Measurements from ENCODE around the gene MEOX2.

MEOX2 gene

DNA sequence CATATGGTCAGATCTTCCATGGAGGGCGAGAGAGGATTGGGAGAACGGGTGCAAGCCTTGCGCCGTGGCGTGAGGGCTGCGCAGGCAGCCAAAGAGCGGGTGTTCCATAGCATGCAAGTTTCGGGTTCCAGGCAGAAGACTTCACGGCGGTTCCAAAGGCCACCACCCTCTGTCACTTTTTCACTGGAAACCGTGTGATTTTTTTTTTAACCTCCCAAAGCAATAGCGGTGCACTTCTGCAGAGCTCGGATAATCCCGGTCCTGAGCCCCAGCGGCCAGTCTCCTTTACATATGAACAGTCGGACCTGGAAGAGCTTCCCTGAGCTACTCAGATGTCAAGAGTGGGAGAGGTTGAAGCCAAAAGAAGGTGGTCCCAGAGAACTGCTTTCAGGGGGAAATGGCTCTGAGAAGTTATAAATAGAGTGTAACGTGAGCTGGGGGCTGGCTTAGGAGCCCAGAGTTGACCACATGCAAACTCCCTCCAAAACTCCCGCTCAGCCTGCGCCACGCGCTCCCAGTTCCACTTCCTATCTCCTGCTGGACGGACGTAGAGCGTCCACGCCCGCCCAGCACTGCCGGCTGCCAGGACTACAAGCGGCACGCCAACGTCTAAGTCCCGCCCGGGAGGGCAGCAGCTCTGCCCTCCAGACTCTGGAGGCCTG lies at the start of gene MEOX2:
TSS of gene MEOX2 (minus strand) at position 389 of the 662 bp plus-strand sequence. CDS start at position 108, 281 bp downstream.
- DNase-seq, result no peak

DNA sequence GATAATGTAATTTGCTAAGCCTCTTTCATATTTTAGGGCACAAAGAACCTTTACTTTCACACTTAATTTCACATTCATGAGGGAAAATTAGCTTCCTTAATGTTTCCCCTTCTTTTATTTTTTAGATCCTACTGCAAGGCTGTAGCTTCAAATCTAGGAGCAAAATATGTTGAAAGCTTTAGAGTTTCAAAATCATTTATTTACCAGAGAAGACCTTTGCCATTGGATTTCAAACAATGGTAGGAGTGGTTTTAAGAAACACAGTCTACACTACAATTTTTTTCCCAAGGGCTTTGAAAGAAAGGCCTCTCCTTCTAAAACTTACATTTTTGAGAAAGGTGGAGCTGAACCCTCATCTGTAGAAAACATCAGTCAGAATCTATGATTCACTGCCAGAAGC lies 43.3 kb upstream of the MEOX2 start:
- no peak for DNase-seq

GRCh38 chr7:15725051-15725450 lies 38.6 kb upstream of the MEOX2 start:
- no peak for DNase-seq

DNA sequence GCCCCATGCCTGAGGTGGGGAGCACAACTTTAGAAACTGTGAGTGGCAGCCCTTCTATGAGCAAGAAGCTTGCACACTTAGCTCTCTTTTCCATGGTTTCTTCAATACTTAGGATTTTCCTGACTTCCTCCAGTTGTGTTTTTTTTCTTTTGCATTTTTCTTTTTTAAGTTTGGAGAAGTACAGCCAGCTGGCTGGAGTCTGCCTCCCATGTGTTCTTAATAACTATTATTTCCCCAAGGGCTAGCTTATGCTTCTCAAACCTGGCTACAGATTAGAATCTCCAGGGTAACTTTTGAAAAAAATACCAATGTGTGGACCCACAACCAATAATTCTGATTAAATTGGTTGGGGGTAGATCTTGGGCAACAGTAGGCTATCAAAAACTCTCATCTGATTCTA lies 37.4 kb upstream of the MEOX2 start:
- no peak for DNase-seq

DNA sequence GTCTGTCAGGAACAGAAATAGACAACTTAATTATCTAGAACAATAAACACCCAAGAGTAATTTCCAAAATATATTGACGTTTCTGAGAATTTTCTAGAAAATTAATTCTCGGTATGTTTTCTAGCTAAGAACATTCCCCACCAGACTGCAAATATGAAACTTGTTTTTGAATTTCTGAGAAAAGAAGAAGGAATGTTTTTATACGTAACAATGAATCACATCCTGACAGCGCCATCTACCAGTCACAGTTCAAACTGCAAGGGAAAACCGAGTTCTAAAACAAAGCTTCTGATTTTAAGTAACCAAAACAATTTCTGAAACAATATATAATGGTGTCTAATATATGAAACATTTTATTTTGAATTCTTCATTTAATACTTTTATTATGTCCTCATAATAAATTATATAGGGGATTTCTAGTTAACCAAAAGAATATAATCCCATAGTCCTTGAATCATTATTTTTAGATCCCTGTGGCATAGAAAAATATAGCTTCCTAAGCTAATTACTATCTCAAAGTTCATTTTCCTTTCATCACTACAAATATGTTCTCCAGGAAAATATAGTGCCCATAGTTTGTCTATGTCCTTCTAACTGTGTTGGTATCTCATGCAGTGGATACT lies 34.5 kb upstream of the MEOX2 start:
- no peak for DNase-seq

DNA sequence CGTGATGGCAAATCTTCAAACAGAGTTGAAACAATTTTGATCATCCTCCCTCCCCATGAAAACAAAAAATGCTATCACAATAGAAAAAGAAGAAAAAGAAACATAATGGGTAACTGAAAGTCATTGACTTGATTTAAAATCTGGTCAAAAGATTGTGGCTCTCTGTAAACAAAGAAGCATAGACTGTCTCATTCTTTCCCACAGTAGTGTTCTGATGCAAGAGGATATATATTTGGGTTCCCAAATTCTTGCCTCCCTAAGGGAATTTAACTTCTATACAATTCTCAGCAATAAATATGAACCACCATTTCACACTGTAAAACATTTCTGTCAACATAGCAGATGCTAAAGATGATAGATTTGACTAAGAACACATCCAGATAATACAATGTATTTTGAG lies 32.8 kb upstream of the MEOX2 start:
- no peak for DNase-seq

DNA sequence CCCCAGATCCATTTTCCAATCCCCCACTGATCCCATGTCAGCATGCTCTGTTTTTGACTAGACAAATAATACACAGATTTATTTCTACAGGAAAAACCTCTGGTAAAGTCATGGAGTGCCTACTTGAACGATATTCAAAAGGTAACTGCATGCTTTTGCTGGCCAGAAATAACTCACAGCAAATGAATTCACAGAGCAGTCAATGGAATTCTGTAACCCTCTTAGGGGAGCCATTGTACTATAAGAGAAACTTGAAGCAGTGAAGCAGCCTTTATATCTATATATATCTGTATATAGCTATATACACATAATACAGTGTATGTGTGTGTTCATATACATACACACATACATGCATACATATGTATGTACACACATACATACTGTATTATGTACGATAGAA lies 29.0 kb upstream of the MEOX2 start:
- no peak for DNase-seq

DNA sequence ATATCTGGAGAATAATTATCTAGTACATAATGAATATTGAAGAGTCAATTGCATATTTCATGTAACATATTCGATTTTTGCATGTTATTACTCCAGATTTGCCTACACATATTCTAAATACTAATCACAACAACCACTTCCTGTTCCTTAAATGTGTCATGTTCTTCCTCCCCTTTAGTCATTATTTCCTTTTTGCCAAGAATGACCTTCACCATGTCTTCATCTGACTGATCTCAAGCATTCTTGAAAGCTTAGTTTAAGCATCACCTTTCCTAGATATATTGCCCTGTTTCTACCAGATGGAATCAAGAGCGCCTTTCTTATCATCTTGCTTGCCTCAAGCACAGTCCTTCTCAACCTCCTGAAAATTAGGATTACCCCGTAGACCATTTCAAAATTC lies 23.5 kb upstream of the MEOX2 start:
- DNase-seq, result no peak

DNA sequence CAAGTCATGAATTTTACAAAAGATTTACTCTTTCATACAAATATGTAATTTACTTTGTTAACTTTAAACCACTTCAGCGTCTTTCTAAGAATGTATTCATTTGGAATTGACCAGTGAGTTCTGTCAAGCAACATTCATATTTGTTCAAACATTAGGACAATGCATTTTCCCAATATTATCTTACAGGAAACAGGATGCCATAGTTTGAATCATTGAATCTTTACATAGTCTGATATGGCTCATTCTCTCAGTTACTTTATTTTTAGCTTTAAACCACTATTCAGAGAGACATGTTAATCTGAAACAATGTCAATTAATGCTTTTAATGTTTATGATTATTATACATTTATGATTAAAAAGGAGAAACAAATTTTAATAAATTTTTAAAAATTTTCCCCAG lies 21.1 kb upstream of the MEOX2 start:
- DNase-seq, result no peak

DNA sequence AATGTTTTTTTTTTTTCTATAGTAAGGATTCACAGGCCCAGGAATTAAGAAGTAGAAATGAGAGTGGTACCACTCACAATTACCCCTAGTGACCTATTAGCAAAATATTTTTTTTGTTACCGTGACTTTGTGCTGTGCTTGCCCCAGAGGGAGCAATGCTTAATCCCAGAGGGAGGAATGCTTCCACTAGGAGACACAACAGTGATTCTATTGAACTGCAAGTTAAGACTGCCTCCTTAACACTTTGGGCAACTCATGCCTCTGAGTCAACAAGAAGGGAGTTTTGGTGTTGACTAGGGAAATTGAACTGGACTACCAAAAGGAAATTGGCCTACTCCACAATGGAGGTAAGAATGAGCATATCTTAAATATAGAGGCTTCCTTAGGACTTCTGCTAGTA lies 17.2 kb upstream of the MEOX2 start:
- DNase-seq, result no peak

GRCh38 chr7:15692501-15693020 lies 6.1 kb upstream of the MEOX2 start:
- no peak for DNase-seq

- no peak for DNase-seq
These were observed 2.4 kb upstream of the MEOX2 start for GRCh38 chr7:15688911-15689310.

DNA sequence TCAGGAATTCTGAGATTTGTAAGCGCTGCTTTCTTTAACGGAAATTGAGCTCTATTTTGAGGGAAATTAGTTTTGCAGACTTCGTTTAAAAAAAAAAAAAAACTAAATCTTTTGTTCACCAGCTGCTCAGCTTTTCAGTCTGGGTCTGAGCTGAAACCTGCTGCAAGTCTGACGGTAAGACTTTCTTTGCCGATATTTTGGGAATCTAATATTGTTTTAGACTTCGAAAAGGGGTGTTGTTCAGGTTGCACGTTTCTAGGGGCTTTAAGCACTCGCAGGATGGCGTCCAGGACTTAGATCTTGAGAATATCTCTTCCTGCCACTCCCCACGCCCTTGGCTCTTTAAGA lies 1.8 kb upstream of the MEOX2 start:
- DNase-seq, result no peak

DNA sequence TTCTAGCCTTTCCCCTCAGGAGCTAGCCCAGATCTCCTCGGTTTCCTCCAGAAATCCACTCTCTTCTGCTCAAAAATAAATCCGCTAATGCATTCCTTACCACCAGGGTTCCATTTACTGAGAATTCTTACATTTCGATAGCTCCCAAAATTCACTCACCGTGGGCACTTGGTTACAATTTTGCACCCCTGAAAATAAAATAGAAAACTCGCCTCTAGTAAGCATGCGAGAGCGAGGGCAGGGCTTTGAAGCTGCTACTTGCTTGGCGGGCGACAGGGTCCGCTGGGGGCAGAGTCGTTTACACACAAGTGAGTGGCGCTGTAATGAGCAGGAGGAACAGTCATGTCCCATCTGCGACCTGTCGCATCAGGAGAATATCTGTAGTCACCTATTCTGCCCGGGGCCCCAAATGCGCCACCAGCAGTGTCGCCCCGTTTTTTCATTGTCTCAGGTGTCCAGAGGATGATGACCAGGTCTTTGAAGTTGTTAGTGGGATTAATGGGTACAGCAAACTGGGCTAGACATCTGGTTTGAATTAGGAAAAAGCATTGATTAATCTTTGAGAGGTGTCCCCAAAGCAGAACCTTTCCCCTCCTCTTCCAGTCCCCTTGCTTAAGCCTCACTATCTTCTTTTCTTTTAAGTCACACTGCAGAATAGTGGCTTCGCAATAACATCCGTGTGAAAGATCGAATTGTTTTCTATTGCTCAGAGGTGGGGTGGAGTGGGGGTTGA lies 1.2 kb upstream of the MEOX2 start:
- DNase-seq, result no peak

GRCh38 chr7:15686957-15687545 lies 568 bp upstream of the MEOX2 start:
- no peak for DNase-seq

GRCh38 chr7:15685358-15686294 lies 857 bp downstream of the MEOX2 start:
- no peak for DNase-seq

- DNase-seq, result no peak
These were observed 1.6 kb downstream of the MEOX2 start for GRCh38 chr7:15684871-15685270.

- no peak for DNase-seq
These were observed 2.2 kb downstream of the MEOX2 start for GRCh38 chr7:15684111-15684800.

- no peak for DNase-seq
These were observed 3.7 kb downstream of the MEOX2 start for GRCh38 chr7:15682751-15683245.

- DNase-seq, result no peak
These were observed 4.4 kb downstream of the MEOX2 start for GRCh38 chr7:15682111-15682510.

DNA sequence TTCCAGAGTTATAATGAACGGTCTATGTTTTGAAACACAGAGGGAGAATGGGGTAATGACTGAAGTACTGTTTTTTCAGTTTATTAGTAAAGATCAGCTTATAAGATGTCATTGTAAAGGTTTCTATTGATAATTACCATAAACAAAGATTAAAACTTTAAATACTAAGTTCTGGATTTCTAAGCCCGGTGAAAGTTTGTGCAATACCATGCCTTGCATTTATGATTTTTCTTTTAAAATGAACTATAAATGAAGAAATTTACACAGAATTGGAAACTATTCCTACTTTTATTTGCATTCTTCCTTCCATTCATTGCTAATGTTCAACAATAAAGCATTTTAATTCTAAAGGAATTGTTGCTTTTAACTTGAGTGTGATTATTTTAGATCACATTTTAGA lies 4.9 kb downstream of the MEOX2 start:
- no peak for DNase-seq

GRCh38 chr7:15681186-15681585 lies 5.3 kb downstream of the MEOX2 start:
- no peak for DNase-seq
